ENCODE measurements around the gene CLCN4.

Gene CLCN4

GRCh38 chrX:10156199-10157031, at the start of gene CLCN4:
TSS of gene CLCN4 (plus strand) at chrX:10156975. CDS start at chrX:10185033, 28,058 bp downstream.
- Histone ChIP-seq H3K36me3 (ENCODE audit: insufficient read depth, low read length) (no peaks in the 10 kb centered on the region), H3K4me3 (ENCODE audit: low read depth in 1 of 2, low read length in 2 of 2) (no peak within 1 kb of the TSS), H3K9me3 (ENCODE audit: low read length) (no peaks in the 10 kb centered on the region), H3K27ac (ENCODE audit: low read depth, low read length) (no peak within 1 kb of the TSS), H3K27me3 (ENCODE audit: control insufficient read depth in 1 of 2, insufficient read depth in 2 of 2, low read length in 2 of 2) (peaks cover 13 to 19% of the 10 kb centered on the region in 2 donors), H3K4me1 (ENCODE audit: insufficient read depth, low read length) (no peaks in the 10 kb centered on the region), H3K9ac (ENCODE audit: low read length) (no peak within 1 kb of the TSS)

GRCh38 chrX:10107483-10107882, 49.3 kb upstream of the CLCN4 start:
- no peak overlapping the region for H3K9ac ChIP-seq (ENCODE audit: low read length)
- H3K27ac ChIP-seq (ENCODE audit: low read depth, low read length), result peak overlapping the region; percentile 36
- H3K27me3 ChIP-seq (ENCODE audit: control insufficient read depth in 1 of 2, insufficient read depth in 2 of 2, low read length in 2 of 2), result no peaks in the 10 kb centered on the region
- H3K4me3 ChIP-seq (ENCODE audit: low read depth in 1 of 2, low read length in 2 of 2), result no peak overlapping the region
- H3K36me3 ChIP-seq (ENCODE audit: insufficient read depth, low read length), result no peaks in the 10 kb centered on the region
- peaks cover 42% of the 10 kb centered on the region for H3K4me1 ChIP-seq (ENCODE audit: insufficient read depth, low read length)
- H3K9me3 ChIP-seq (ENCODE audit: low read length), result no peaks in the 10 kb centered on the region

- H3K4me3 ChIP-seq (ENCODE audit: low read depth in 1 of 2, low read length in 2 of 2), result no peak overlapping the region
- H3K9me3 ChIP-seq (ENCODE audit: low read length), result no peaks in the 10 kb centered on the region
- H3K4me1 ChIP-seq (ENCODE audit: insufficient read depth, low read length), result peaks cover 42% of the 10 kb centered on the region
- H3K27ac ChIP-seq (ENCODE audit: low read depth, low read length), result peak overlapping the region; percentile 19
- no peaks in the 10 kb centered on the region for H3K36me3 ChIP-seq (ENCODE audit: insufficient read depth, low read length)
- H3K9ac ChIP-seq (ENCODE audit: low read length), result no peak overlapping the region
- H3K27me3 ChIP-seq (ENCODE audit: control insufficient read depth in 1 of 2, insufficient read depth in 2 of 2, low read length in 2 of 2), result no peaks in the 10 kb centered on the region
Observed at GRCh38 chrX:10108288-10108687, 48.5 kb upstream of the CLCN4 start.

GRCh38 chrX:10109695-10110094, 47.1 kb upstream of the CLCN4 start:
- Histone ChIP-seq H3K9ac (ENCODE audit: low read length) (no peak overlapping the region), H3K4me3 (ENCODE audit: low read depth in 1 of 2, low read length in 2 of 2) (no peak overlapping the region), H3K27ac (ENCODE audit: low read depth, low read length) (no peak overlapping the region), H3K36me3 (ENCODE audit: insufficient read depth, low read length) (no peaks in the 10 kb centered on the region), H3K27me3 (ENCODE audit: control insufficient read depth in 1 of 2, insufficient read depth in 2 of 2, low read length in 2 of 2) (no peaks in the 10 kb centered on the region), H3K9me3 (ENCODE audit: low read length) (no peaks in the 10 kb centered on the region), H3K4me1 (ENCODE audit: insufficient read depth, low read length) (peaks cover 42% of the 10 kb centered on the region)

GRCh38 chrX:10110316-10110935, 46.3 kb upstream of the CLCN4 start:
- H3K4me3 ChIP-seq (ENCODE audit: low read depth in 1 of 2, low read length in 2 of 2), result no peak overlapping the region
- peaks cover 39% of the 10 kb centered on the region for H3K4me1 ChIP-seq (ENCODE audit: insufficient read depth, low read length)
- H3K27me3 ChIP-seq (ENCODE audit: control insufficient read depth in 1 of 2, insufficient read depth in 2 of 2, low read length in 2 of 2), result no peaks in the 10 kb centered on the region
- no peak overlapping the region for H3K9ac ChIP-seq (ENCODE audit: low read length)
- H3K9me3 ChIP-seq (ENCODE audit: low read length), result no peaks in the 10 kb centered on the region
- no peak overlapping the region for H3K27ac ChIP-seq (ENCODE audit: low read depth, low read length)
- no peaks in the 10 kb centered on the region for H3K36me3 ChIP-seq (ENCODE audit: insufficient read depth, low read length)

GRCh38 chrX:10110984-10111363, 45.8 kb upstream of the CLCN4 start:
- Histone ChIP-seq H3K4me1 (ENCODE audit: insufficient read depth, low read length) (peaks cover 34% of the 10 kb centered on the region), H3K4me3 (ENCODE audit: low read depth in 1 of 2, low read length in 2 of 2) (no peak overlapping the region), H3K9me3 (ENCODE audit: low read length) (no peaks in the 10 kb centered on the region), H3K27me3 (ENCODE audit: control insufficient read depth in 1 of 2, insufficient read depth in 2 of 2, low read length in 2 of 2) (no peaks in the 10 kb centered on the region), H3K9ac (ENCODE audit: low read length) (no peak overlapping the region), H3K36me3 (ENCODE audit: insufficient read depth, low read length) (no peaks in the 10 kb centered on the region), H3K27ac (ENCODE audit: low read depth, low read length) (no peak overlapping the region)

- peaks cover 31% of the 10 kb centered on the region for H3K4me1 ChIP-seq (ENCODE audit: insufficient read depth, low read length)
- H3K9ac ChIP-seq (ENCODE audit: low read length), result no peak overlapping the region
Observed at GRCh38 chrX:10111364-10112148, 45.2 kb upstream of the CLCN4 start.

GRCh38 chrX:10112510-10112909, 44.3 kb upstream of the CLCN4 start:
- Histone ChIP-seq H3K4me1 (ENCODE audit: insufficient read depth, low read length) (peaks cover 22% of the 10 kb centered on the region), H3K9me3 (ENCODE audit: low read length) (no peaks in the 10 kb centered on the region), H3K36me3 (ENCODE audit: insufficient read depth, low read length) (peaks cover 7% of the 10 kb centered on the region), H3K4me3 (ENCODE audit: low read depth in 1 of 2, low read length in 2 of 2) (no peak overlapping the region), H3K27ac (ENCODE audit: low read depth, low read length) (no peak overlapping the region), H3K27me3 (ENCODE audit: control insufficient read depth in 1 of 2, insufficient read depth in 2 of 2, low read length in 2 of 2) (no peaks in the 10 kb centered on the region), H3K9ac (ENCODE audit: low read length) (no peak overlapping the region)

More at GRCh38 chrX:10111364-10112148, 45.2 kb upstream of the CLCN4 start:
- Histone ChIP-seq H3K27ac (ENCODE audit: low read depth, low read length) (peak overlapping the region; percentile 22), H3K9me3 (ENCODE audit: low read length) (no peaks in the 10 kb centered on the region), H3K4me3 (ENCODE audit: low read depth in 1 of 2, low read length in 2 of 2) (no peak overlapping the region), H3K36me3 (ENCODE audit: insufficient read depth, low read length) (peaks cover 3% of the 10 kb centered on the region), H3K27me3 (ENCODE audit: control insufficient read depth in 1 of 2, insufficient read depth in 2 of 2, low read length in 2 of 2) (no peaks in the 10 kb centered on the region)

GRCh38 chrX:10115082-10115481, 41.7 kb upstream of the CLCN4 start:
- Histone ChIP-seq H3K9ac (ENCODE audit: low read length) (no peak overlapping the region), H3K9me3 (ENCODE audit: low read length) (no peaks in the 10 kb centered on the region), H3K36me3 (ENCODE audit: insufficient read depth, low read length) (peaks cover 7% of the 10 kb centered on the region), H3K27ac (ENCODE audit: low read depth, low read length) (no peak overlapping the region), H3K4me3 (ENCODE audit: low read depth in 1 of 2, low read length in 2 of 2) (no peak overlapping the region), H3K4me1 (ENCODE audit: insufficient read depth, low read length) (peaks cover 21% of the 10 kb centered on the region), H3K27me3 (ENCODE audit: control insufficient read depth in 1 of 2, insufficient read depth in 2 of 2, low read length in 2 of 2) (no peaks in the 10 kb centered on the region)

- no peak overlapping the region for H3K4me3 ChIP-seq (ENCODE audit: low read depth in 1 of 2, low read length in 2 of 2)
- no peak overlapping the region for H3K9ac ChIP-seq (ENCODE audit: low read length)
- H3K27me3 ChIP-seq (ENCODE audit: control insufficient read depth in 1 of 2, insufficient read depth in 2 of 2, low read length in 2 of 2), result no peaks in the 10 kb centered on the region
- H3K36me3 ChIP-seq (ENCODE audit: insufficient read depth, low read length), result peaks cover 7% of the 10 kb centered on the region
- H3K9me3 ChIP-seq (ENCODE audit: low read length), result no peaks in the 10 kb centered on the region
- H3K27ac ChIP-seq (ENCODE audit: low read depth, low read length), result no peak overlapping the region
- H3K4me1 ChIP-seq (ENCODE audit: insufficient read depth, low read length), result peaks cover 6% of the 10 kb centered on the region
Observed at GRCh38 chrX:10117301-10117700, 39.5 kb upstream of the CLCN4 start.

GRCh38 chrX:10117864-10118377, 38.9 kb upstream of the CLCN4 start:
- H3K27me3 ChIP-seq (ENCODE audit: control insufficient read depth in 1 of 2, insufficient read depth in 2 of 2, low read length in 2 of 2), result no peaks in the 10 kb centered on the region
- H3K4me1 ChIP-seq (ENCODE audit: insufficient read depth, low read length), result peaks cover 6% of the 10 kb centered on the region
- no peak overlapping the region for H3K4me3 ChIP-seq (ENCODE audit: low read depth in 1 of 2, low read length in 2 of 2)
- peaks cover 7% of the 10 kb centered on the region for H3K36me3 ChIP-seq (ENCODE audit: insufficient read depth, low read length)
- H3K9me3 ChIP-seq (ENCODE audit: low read length), result no peaks in the 10 kb centered on the region
- no peak overlapping the region for H3K27ac ChIP-seq (ENCODE audit: low read depth, low read length)
- H3K9ac ChIP-seq (ENCODE audit: low read length), result no peak overlapping the region

Data from muscle layer of colon (tissue), 2 donors.